ENCODE results near the gene PRR22. TPM values are rescaled to one million over a fixed set of nuclear protein-coding genes. Genes with fewer than 3 reads are reported as not detected.

The PRR22 gene
- total RNA-seq, 2 experiments from 2014 or later: 6.1 to 10.5 TPM

GRCh38 chr19:5787409-5788182 is 3.0 kb upstream of the PRR22 start:
- Histone ChIP-seq H3K36me3 (ENCODE audit: insufficient read depth, low read length) (peaks cover 77% of the 10 kb centered on the region), H3K9me3 (ENCODE audit: low read length) (no peaks in the 10 kb centered on the region), H3K4me1 (ENCODE audit: insufficient read depth, low read length, poor library complexity, severe bottlenecking) (peaks cover 9% of the 10 kb centered on the region), H2AFZ (ENCODE audit: low read length) (no peak overlapping the region), H4K20me1 (ENCODE audit: insufficient read depth, low read length) (no peaks in the 10 kb centered on the region), H3K4me3 (ENCODE audit: low read depth, low read length, poor library complexity, severe bottlenecking) (no peak overlapping the region), H3K79me2 (ENCODE audit: insufficient read depth, low read depth, low read length) (peaks cover 7% of the 10 kb centered on the region; the same call in 1 of the 2 replicates), H3K4me2 (ENCODE audit: low read length) (no peak overlapping the region), H3K9me2 (ENCODE audit: insufficient read depth, low read length) (no peaks in the 10 kb centered on the region), H3K27ac (ENCODE audit: low read depth, low read length, poor library complexity, severe bottlenecking) (no peak overlapping the region)
- no TSS peak for BruUV-seq (replicated peaks)
- ChIA-PET POLR2A (interaction anchor here (0.6 kb wide), 1 partner anchor 116 kb away, joined by 3 read pairs; the partner anchor contains the start of gene NDUFA11), CTCF (ENCODE audit: unreplicated experiment) (no interaction called here)
- no peak for DNase-seq (ENCODE audit: low spot score)
- intact Hi-C loops (cut with micrococcal nuclease; ENCODE audit: unreplicated experiment): no loop called here
- TF ChIP-seq CTCF (conservative IDR thresholded peaks at IDR 0.05; ENCODE audit: low read length) (no peak), EZH2phosphoT487 (IDR thresholded peaks at IDR 0.05; ENCODE audit: borderline replicate concordance, low read depth, low read length) (no peak)

GRCh38 chr19:5786593-5787408 is 2.3 kb upstream of the PRR22 start:
- peaks cover 7% of the 10 kb centered on the region; the same call in 1 of the 2 replicates for H3K79me2 ChIP-seq (ENCODE audit: insufficient read depth, low read depth, low read length)
- H4K20me1 ChIP-seq (ENCODE audit: insufficient read depth, low read length): no peaks in the 10 kb centered on the region
- no peaks in the 10 kb centered on the region for H3K9me2 ChIP-seq (ENCODE audit: insufficient read depth, low read length)
- H3K4me3 ChIP-seq (ENCODE audit: low read depth, low read length, poor library complexity, severe bottlenecking): no peak overlapping the region
- TF ChIP-seq EZH2phosphoT487 (IDR thresholded peaks at IDR 0.05; ENCODE audit: borderline replicate concordance, low read depth, low read length) (no peak), CTCF (conservative IDR thresholded peaks at IDR 0.05; ENCODE audit: low read length) (no peak)
- no TSS peak for BruUV-seq (replicated peaks)
- intact Hi-C loops (cut with micrococcal nuclease; ENCODE audit: unreplicated experiment): no loop called here
- DNase-seq (ENCODE audit: low spot score): no peak
- H3K36me3 ChIP-seq (ENCODE audit: insufficient read depth, low read length): peaks cover 85% of the 10 kb centered on the region
- ChIA-PET CTCF (ENCODE audit: unreplicated experiment) (no interaction called here), POLR2A (no interaction called here)
- H2AFZ ChIP-seq (ENCODE audit: low read length): no peak overlapping the region
- no peak overlapping the region for H3K4me2 ChIP-seq (ENCODE audit: low read length)
- peaks cover 9% of the 10 kb centered on the region for H3K4me1 ChIP-seq (ENCODE audit: insufficient read depth, low read length, poor library complexity, severe bottlenecking)
- no peaks in the 10 kb centered on the region for H3K9me3 ChIP-seq (ENCODE audit: low read length)
- no peak overlapping the region for H3K27ac ChIP-seq (ENCODE audit: low read depth, low read length, poor library complexity, severe bottlenecking)
